T-cell (primary cell): ENCODE measurements around the gene MAP1LC3C. TPM values are rescaled to one million over a fixed set of nuclear protein-coding genes. Genes with fewer than 3 reads are reported as not detected.

Source experiments
- ATAC-seq, 4 experiments: fragments of 200-7000 bp in 3 of 4; fragments of 150-1000 bp in 1 of 4; cut with Tn5 transposase; replicated peaks in 1 of 4; 1 replicate in 3 of 4; 2 replicates in 1 of 4; pipeline ENCODE4 v1.10.0; 2021; ENCODE audit warnings: moderate library complexity in 3 of 4, mild to moderate bottlenecking in 2 of 4, moderate number of reproducible peaks in 1 of 4
- CTCF ChIA-PET, 2 donors: fragments of 300-600 bp; sonication (Branson Sonifier 250); formaldehyde crosslinking; loops; one replicate each; lab custom pipeline; 2022; ENCODE audit warnings: antibody characterized with exemption in 2 of 2; lab: Charles Lee
- POLR2A ChIA-PET, 2 donors: fragments of 300-600 bp; sonication (Branson Sonifier 250); formaldehyde crosslinking; loops; one replicate each; lab custom pipeline; 2022; ENCODE audit warnings: antibody characterized with exemption in 2 of 2; lab: Charles Lee
- DNase-seq, 35 experiments: peaks; one replicate each; pipeline versions ENCODE4 v3.0.0 to v3.0.0-alpha.2; 2013 to 2023
- H3K27ac ChIP-seq: one replicate; pipeline ENCODE4 v1.5.1; 2013; ENCODE audit warnings: low read length
- H3K27me3 ChIP-seq, 2 experiments: replicated peaks in 1 of 2; 1 replicate in 1 of 2; 2 replicates in 1 of 2; pipeline versions ENCODE4 v1.6.1 to v1.7.0; 2013; ENCODE audit warnings: low read length in 1 of 2, mixed read lengths in 1 of 2; ENCODE audit not compliant: control insufficient read depth in 2 of 2, insufficient read depth in 2 of 2; ENCODE audit errors: extremely low read depth in 1 of 2
- H3K36me3 ChIP-seq, 2 donors: 1 replicate in 1 of 2; 2 replicates in 1 of 2; pipeline versions ENCODE4 v1.6.1 to v1.7.0; 2013; ENCODE audit warnings: low read length in 1 of 2; ENCODE audit not compliant: control insufficient read depth in 2 of 2, insufficient read depth in 1 of 2; ENCODE audit errors: extremely low read depth in 1 of 2
- H3K4me1 ChIP-seq, 2 experiments: 1 replicate in 1 of 2; 2 replicates in 1 of 2; pipeline versions ENCODE4 v1.6.1 to v1.7.0; 2013; ENCODE audit warnings: low read length in 2 of 2, mixed read lengths in 1 of 2; ENCODE audit not compliant: insufficient read depth in 2 of 2, control insufficient read depth in 1 of 2; ENCODE audit errors: extremely low read depth in 1 of 2
- H3K4me3 ChIP-seq, 2 donors: 1 replicate in 1 of 2; 2 replicates in 1 of 2; pipeline versions ENCODE4 v1.5.1 to v1.7.0; 2013; ENCODE audit warnings: mild to moderate bottlenecking in 2 of 2, low read length in 1 of 2, moderate library complexity in 1 of 2; ENCODE audit not compliant: control insufficient read depth in 1 of 2; ENCODE audit errors: extremely low read depth in 1 of 2
- H3K9me3 ChIP-seq: 2 replicates; pipeline ENCODE4 v1.7.0; 2013
- H3K27ac Mint-ChIP-seq, 2 donors: one replicate each; pipeline ENCODE4 v1.8.0; 2020 to 2021; ENCODE audit warnings: mild to moderate bottlenecking in 2 of 2, mixed read lengths in 2 of 2
- H3K27me3 Mint-ChIP-seq, 2 donors: one replicate each; pipeline ENCODE4 v1.8.0; 2021 to 2022; ENCODE audit warnings: mixed read lengths in 2 of 2
- H3K36me3 Mint-ChIP-seq: one replicate; pipeline ENCODE4 v1.8.0; 2021; ENCODE audit warnings: mixed read lengths
- H3K4me1 Mint-ChIP-seq, 3 donors: one replicate each; pipeline ENCODE4 v1.8.0; 2020 to 2022; ENCODE audit warnings: mixed read lengths in 3 of 3, mild to moderate bottlenecking in 1 of 3
- H3K4me3 Mint-ChIP-seq, 3 donors: one replicate each; pipeline ENCODE4 v1.8.0; 2020 to 2022; ENCODE audit warnings: mild to moderate bottlenecking in 3 of 3, mixed read lengths in 3 of 3, moderate library complexity in 3 of 3
- H3K9me3 Mint-ChIP-seq, 3 donors: one replicate each; pipeline ENCODE4 v1.8.0; 2020 to 2022; ENCODE audit warnings: mixed read lengths in 3 of 3
- WGBS: methylation state at CpG from one replicate; pipeline ENCODE4 v1.1.5; 2013; ENCODE audit warnings: missing lambda C conversion rate; ENCODE audit not compliant: insufficient coverage; 5-methylcytosine and 5-hydroxymethylcytosine counted together
- total RNA-seq, 35 experiments: library from RNA in 6 of 35; stranded (reverse) in 6 of 35; fragments of 120-200 nt in 1 of 35; gene quantifications; one replicate each; pipeline versions ENCODE4 v1.2.1 to v1.2.4 and lab custom pipeline; 2013 to 2026

Gene MAP1LC3C
- total RNA-seq, 5 donors from 2014 or later (not counting 1 experiment from before 2014, with no cell fraction given): not detected

- H3K4me1 ChIP-seq: no peaks in the 10 kb centered on the region
- POLR2A ChIA-PET: no interaction called here
- DNase-seq (no peak), ATAC-seq (no peak)
- Mint-ChIP-seq H3K27ac (no peak overlapping the region), H3K36me3 (no peaks in the 10 kb centered on the region), H3K4me3 (no peak overlapping the region), H3K4me1 (no peaks in the 10 kb centered on the region), H3K9me3 (no peaks in the 10 kb centered on the region), H3K27me3 (no peaks in the 10 kb centered on the region)
- CTCF ChIA-PET: no interaction called here
- no peak overlapping the region for H3K27ac ChIP-seq
- WGBS: 89% methylated on average over 5 of the region's 8 CpGs
- H3K4me3 ChIP-seq: no peak overlapping the region
- no peaks in the 10 kb centered on the region for H3K36me3 ChIP-seq
- H3K9me3 ChIP-seq: no peaks in the 10 kb centered on the region
- H3K27me3 ChIP-seq: no peaks in the 10 kb centered on the region
Observed at GRCh38 chr1:241964550-241965282, 34.2 kb downstream of the MAP1LC3C start.

GRCh38 chr1:241963722-241964121 lies 35.2 kb downstream of the MAP1LC3C start:
- H3K27me3 ChIP-seq: no peaks in the 10 kb centered on the region
- no peak overlapping the region for H3K4me3 Mint-ChIP-seq
- no peaks in the 10 kb centered on the region for H3K36me3 ChIP-seq
- H3K36me3 Mint-ChIP-seq: no peaks in the 10 kb centered on the region
- no peak for DNase-seq
- no peak overlapping the region for H3K27ac ChIP-seq
- H3K27me3 Mint-ChIP-seq: no peaks in the 10 kb centered on the region
- no peaks in the 10 kb centered on the region for H3K9me3 Mint-ChIP-seq
- H3K4me1 Mint-ChIP-seq: no peaks in the 10 kb centered on the region
- ChIA-PET CTCF (no interaction called here), POLR2A (no interaction called here)
- no peaks in the 10 kb centered on the region for H3K9me3 ChIP-seq
- no peak for ATAC-seq
- no peak overlapping the region for H3K4me3 ChIP-seq
- no peak overlapping the region for H3K27ac Mint-ChIP-seq
- H3K4me1 ChIP-seq: no peaks in the 10 kb centered on the region

GRCh38 chr1:241962153-241962552 lies 36.7 kb downstream of the MAP1LC3C start:
- Histone ChIP-seq H3K27me3 (peaks cover 0 to 3% of the 10 kb centered on the region in 2 experiments), H3K4me3 (no peak overlapping the region), H3K27ac (no peak overlapping the region), H3K4me1 (no peaks in the 10 kb centered on the region), H3K9me3 (no peaks in the 10 kb centered on the region), H3K36me3 (no peaks in the 10 kb centered on the region)
- H3K36me3 Mint-ChIP-seq: no peaks in the 10 kb centered on the region
- ChIA-PET POLR2A (no interaction called here), CTCF (interaction anchor here in 1 of 2 donors (0.6 kb wide), 1 partner anchor 40 kb away, joined by 4 read pairs; no protein-coding TSS in a partner anchor)
- no peaks in the 10 kb centered on the region for H3K27me3 Mint-ChIP-seq
- ATAC-seq: no peak
- H3K9me3 Mint-ChIP-seq: no peaks in the 10 kb centered on the region
- H3K27ac Mint-ChIP-seq: no peak overlapping the region
- WGBS: 79% methylated on average over 2 of the region's 2 CpGs
- H3K4me1 Mint-ChIP-seq: no peaks in the 10 kb centered on the region
- H3K4me3 Mint-ChIP-seq: no peak overlapping the region
- no peak for DNase-seq

GRCh38 chr1:241957692-241958494 lies 41.0 kb downstream of the MAP1LC3C start, which contains the start of gene BECN2:
TSS of gene BECN2 (plus strand) at chr1:241957767. CDS start at chr1:241957767, 0 bp downstream.
- Histone ChIP-seq H3K4me1 (no peaks in the 10 kb centered on the region), H3K36me3 (no peaks in the 10 kb centered on the region), H3K27ac (no peak within 1 kb of the TSS), H3K9me3 (no peaks in the 10 kb centered on the region), H3K27me3 (peaks cover 0 to 6% of the 10 kb centered on the region in 2 experiments), H3K4me3 (no peak within 1 kb of the TSS)
- ATAC-seq (no peak), DNase-seq (no peak)
- no peak within 1 kb of the TSS for H3K27ac Mint-ChIP-seq
- ChIA-PET POLR2A (no interaction called here), CTCF (no interaction called here)
- H3K27me3 Mint-ChIP-seq: peaks cover 0 to 3% of the 10 kb centered on the region in 2 donors
- no peaks in the 10 kb centered on the region for H3K4me1 Mint-ChIP-seq
- no peaks in the 10 kb centered on the region for H3K36me3 Mint-ChIP-seq
- 88% methylated on average over 31 of the region's 33 CpGs for WGBS
- no peaks in the 10 kb centered on the region for H3K9me3 Mint-ChIP-seq
- H3K4me3 Mint-ChIP-seq: no peak within 1 kb of the TSS

- WGBS: 75% methylated on average over 4 of the region's 5 CpGs
- H3K4me3 Mint-ChIP-seq: no peak overlapping the region
- CTCF ChIA-PET: interaction anchor here in 1 of 2 donors (0.5 kb wide), 1 partner anchor 24 kb away, joined by 3 read pairs; no protein-coding TSS in a partner anchor
- no peaks in the 10 kb centered on the region for H3K36me3 Mint-ChIP-seq
- ATAC-seq (no peak), DNase-seq (no peak)
- Histone ChIP-seq H3K27ac (no peak overlapping the region), H3K36me3 (no peaks in the 10 kb centered on the region), H3K27me3 (peaks cover 0 to 2% of the 10 kb centered on the region in 2 experiments), H3K9me3 (no peaks in the 10 kb centered on the region), H3K4me1 (no peaks in the 10 kb centered on the region), H3K4me3 (no peak overlapping the region)
- H3K27me3 Mint-ChIP-seq: peaks cover 3 to 5% of the 10 kb centered on the region in 2 donors
- H3K27ac Mint-ChIP-seq: no peak overlapping the region
- no peaks in the 10 kb centered on the region for H3K9me3 Mint-ChIP-seq
- H3K4me1 Mint-ChIP-seq: no peaks in the 10 kb centered on the region
- POLR2A ChIA-PET: no interaction called here
Observed at GRCh38 chr1:241950390-241950789, 48.5 kb downstream of the MAP1LC3C start.

- peaks cover 0 to 5% of the 10 kb centered on the region in 2 donors for H3K27me3 Mint-ChIP-seq
- peaks cover 0 to 3% (median 0%) of the 10 kb centered on the region in 3 donors for H3K4me1 Mint-ChIP-seq
- ChIA-PET POLR2A (no interaction called here), CTCF (no interaction called here)
- no peaks in the 10 kb centered on the region for H3K9me3 Mint-ChIP-seq
- H3K4me3 Mint-ChIP-seq: no peak overlapping the region
- no peaks in the 10 kb centered on the region for H3K36me3 Mint-ChIP-seq
- Histone ChIP-seq H3K4me3 (no peak overlapping the region), H3K27me3 (no peaks in the 10 kb centered on the region), H3K27ac (no peak overlapping the region), H3K4me1 (no peaks in the 10 kb centered on the region), H3K9me3 (no peaks in the 10 kb centered on the region), H3K36me3 (no peaks in the 10 kb centered on the region)
- DNase-seq (no peak), ATAC-seq (no peak)
- H3K27ac Mint-ChIP-seq: no peak overlapping the region
- 73% methylated on average over 3 of the region's 6 CpGs for WGBS
Observed at GRCh38 chr1:241947354-241947753, 51.5 kb downstream of the MAP1LC3C start.
